ENCODE measurements around the gene PRAMEF8. TPM values are rescaled to one million over a fixed set of nuclear protein-coding genes. Genes with fewer than 3 reads are reported as not detected.
"Not testable (repeated sequence)": the region's sequence is repeated elsewhere in the genome, so short reads cannot be mapped to it uniquely, and the experiment has no call there.

The PRAMEF8 gene
- total RNA-seq, 1 experiment from 2014 or later = not detected

DNA sequence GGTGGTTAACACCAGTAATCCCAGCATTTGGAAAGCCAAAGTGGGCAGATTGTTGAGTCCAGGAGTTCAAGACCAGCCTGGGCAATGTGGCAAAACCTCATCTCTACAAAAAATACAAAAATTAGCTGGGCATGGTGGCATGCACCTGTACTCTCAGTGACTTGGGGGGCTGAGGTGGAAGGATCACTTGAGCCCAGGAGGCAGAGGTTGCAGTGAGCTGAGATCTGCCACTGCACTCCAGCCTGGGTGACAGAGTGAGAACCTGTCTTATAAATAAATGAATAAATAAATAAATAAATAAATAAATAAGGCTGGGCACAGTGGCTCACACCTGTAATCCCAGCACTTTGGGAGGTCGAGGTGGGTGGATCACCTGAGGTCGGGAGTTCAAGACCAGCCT lies 52.9 kb downstream of the PRAMEF8 start:
- not testable (repeated sequence) for H3K4ac ChIP-seq (ENCODE audit: low read depth, low read length); H3K14ac ChIP-seq (ENCODE audit: insufficient read depth, low read length); H2BK5ac ChIP-seq (ENCODE audit: insufficient read length, low read length); H3K79me2 ChIP-seq (ENCODE audit: insufficient read depth, low read length); H2BK120ac ChIP-seq (ENCODE audit: low read depth, low read length, poor library complexity, severe bottlenecking); H3K4me3 Mint-ChIP-seq; H3K27me3 Mint-ChIP-seq (ENCODE audit: low read depth); H4K8ac ChIP-seq (replicated peaks; ENCODE audit: insufficient read length, low read depth, low read length); H3T11ph ChIP-seq (ENCODE audit: low read length); H4K5ac ChIP-seq (ENCODE audit: insufficient read length, low read depth, low read length); H4K20me1 ChIP-seq (ENCODE audit: control insufficient read depth, insufficient read depth, insufficient read length); H3K4me2 ChIP-seq (ENCODE audit: insufficient read depth, insufficient read length, low read length); H3K9ac ChIP-seq (ENCODE audit: extremely low read depth, insufficient read length, low read length); DNase-seq; H3K4me1 ChIP-seq (ENCODE audit: insufficient read depth, low read length); H2BK12ac ChIP-seq (ENCODE audit: insufficient read length, low read depth, low read length); H2BK20ac ChIP-seq (ENCODE audit: low read depth, low read length, poor library complexity, severe bottlenecking); H3K4me1 Mint-ChIP-seq; H3K23ac ChIP-seq (ENCODE audit: insufficient read length, low read depth, low read length); H3K79me1 ChIP-seq (ENCODE audit: insufficient read depth, low read depth, low read length, poor library complexity, severe bottlenecking); H3K27ac Mint-ChIP-seq; H3K56ac ChIP-seq (ENCODE audit: insufficient read length, low read depth, low read length); H4K91ac ChIP-seq (ENCODE audit: insufficient read length, low read depth, low read length); H2AFZ ChIP-seq (ENCODE audit: low read length); H2AK5ac ChIP-seq (ENCODE audit: insufficient read length, low read length); H3K27me3 ChIP-seq (ENCODE audit: insufficient read depth, low read length); H3K23me2 ChIP-seq (ENCODE audit: insufficient read length, low read depth, low read length, poor library complexity, severe bottlenecking); H3K18ac ChIP-seq (ENCODE audit: insufficient read length, low read depth, low read length); H2BK15ac ChIP-seq (ENCODE audit: low read depth, low read length); H3K27ac ChIP-seq (ENCODE audit: insufficient read length, low read depth, low read length)
- peaks cover 81% of the 10 kb centered on the region for H3K9me3 ChIP-seq (ENCODE audit: control insufficient read depth, low read depth, low read length)
- Mint-ChIP-seq H3K9me3 (peaks cover 83 to 93% of the 10 kb centered on the region in 2 experiments), H3K36me3 (ENCODE audit: insufficient read depth in 1 of 3, low read depth in 3 of 3) (peaks cover 14 to 56% (median 28%) of the 10 kb centered on the region in 3 experiments; a peak in 6 of 7 replicates)
- no CpG with 5 or more reads among the region's 2 CpGs for WGBS (ENCODE audit: extremely low coverage, insufficient read length, low lambda C conversion rate)

Other genes starting within 250 kb of the PRAMEF8 start
- not detected in 2 replicates for gene PRAMEF27, start 228.6 kb downstream of the PRAMEF8 start, total RNA-seq (2021)
- not detected in 2 replicates for gene HNRNPCL3, start 224.4 kb downstream of the PRAMEF8 start, total RNA-seq (2021)
- gene PRAMEF25, start 214.4 kb downstream of the PRAMEF8 start, total RNA-seq (2021) = not detected in 2 replicates
- not detected in 2 replicates for gene HNRNPCL2, start 168.3 kb downstream of the PRAMEF8 start, total RNA-seq (2021)
- not detected in 2 replicates for gene PRAMEF26, start 129.1 kb downstream of the PRAMEF8 start, total RNA-seq (2021)
- gene HNRNPCL4, start 119.5 kb downstream of the PRAMEF8 start, total RNA-seq (2021) = not detected in 2 replicates
- gene PRAMEF9, start 113.3 kb downstream of the PRAMEF8 start, total RNA-seq (2021) = not detected in 2 replicates
- gene PRAMEF13, start 83.7 kb downstream of the PRAMEF8 start, total RNA-seq (2021) = not detected in 2 replicates
- gene PRAMEF18, start 59.0 kb downstream of the PRAMEF8 start, total RNA-seq (2021) = not detected in 2 replicates
- gene PRAMEF5, start 30.9 kb downstream of the PRAMEF8 start, total RNA-seq (2021) = not detected in 2 replicates
- not detected in 2 replicates for gene PRAMEF33, start 18.4 kb upstream of the PRAMEF8 start, total RNA-seq (2021)
- not detected in 2 replicates for gene PRAMEF15, start 30.4 kb upstream of the PRAMEF8 start, total RNA-seq (2021)
- gene PRAMEF14, start 62.0 kb upstream of the PRAMEF8 start, total RNA-seq (2021) = not detected in 2 replicates
- not detected in 2 replicates for gene PRAMEF19, start 86.8 kb upstream of the PRAMEF8 start, total RNA-seq (2021)
- gene PRAMEF17, start 104.5 kb upstream of the PRAMEF8 start, total RNA-seq (2021) = not detected in 2 replicates
- not detected in 2 replicates for gene PRAMEF20, start 125.3 kb upstream of the PRAMEF8 start, total RNA-seq (2021)
- gene LRRC38, start 228.9 kb upstream of the PRAMEF8 start, total RNA-seq (2021) = 0.72 and 0.86 TPM in 2 replicates